CD4-positive, alpha-beta T cell treated with Interleukin-6 at 100 ng/mL for 8 hours (primary cell): ENCODE results near the gene CD48.
"Not testable (repeated sequence)": the region's sequence is repeated elsewhere in the genome, so short reads cannot be mapped to it uniquely, and the experiment has no call there.

Source experiments
- DNase-seq: peaks from one replicate; pipeline ENCODE4 v3.0.0-alpha.2; 2020; ENCODE audit warnings: mixed read lengths, low spot score

CD48 gene

GRCh38 chr1:160675641-160676410 lies 35.8 kb downstream of the CD48 start:
- DNase-seq: peak; percentile 79

GRCh38 chr1:160674415-160674814 lies 37.2 kb downstream of the CD48 start:
- DNase-seq: no peak

DNA sequence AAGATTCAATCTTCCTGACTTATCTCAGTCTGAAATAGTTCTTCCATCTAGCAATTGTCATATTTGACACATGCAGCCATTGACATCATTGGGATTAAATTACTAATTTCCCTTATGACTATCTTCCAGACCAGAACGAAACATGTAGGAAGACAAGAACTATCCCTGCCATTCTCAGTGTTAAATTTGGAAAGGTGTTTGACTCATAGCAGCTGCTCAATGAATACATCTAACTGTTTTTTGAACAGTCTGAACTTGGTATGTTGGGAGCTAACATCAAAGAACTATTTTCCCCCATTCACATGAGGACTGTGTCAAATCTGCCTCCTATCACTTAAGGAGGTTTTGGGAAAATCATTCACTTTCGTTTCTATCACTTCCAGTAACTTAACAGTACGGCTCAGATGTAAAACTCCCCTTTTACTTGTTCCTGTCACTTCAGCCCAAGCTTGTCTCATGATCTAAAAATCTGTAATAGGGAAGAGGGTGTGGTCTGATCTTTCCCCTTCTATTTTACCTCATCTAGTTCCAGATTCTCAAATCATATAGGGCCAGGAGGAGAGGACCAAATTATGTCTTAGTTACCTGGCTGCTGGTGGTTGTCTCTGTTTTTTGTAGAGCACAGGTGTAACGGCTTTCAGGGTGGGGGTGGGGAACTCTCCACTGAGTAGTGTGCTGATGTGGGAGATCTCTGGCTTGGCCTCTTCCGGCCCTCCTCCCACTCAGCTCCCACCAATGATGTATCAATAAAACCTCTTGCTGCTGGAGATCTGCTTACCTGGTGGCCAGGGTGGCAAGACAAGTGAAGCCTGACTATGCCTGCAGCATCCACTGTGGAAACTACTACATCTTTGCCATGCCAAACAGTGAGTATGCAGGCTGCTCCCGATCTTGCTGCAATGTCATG lies 38.6 kb downstream of the CD48 start:
- peak; percentile 43 for DNase-seq

DNA sequence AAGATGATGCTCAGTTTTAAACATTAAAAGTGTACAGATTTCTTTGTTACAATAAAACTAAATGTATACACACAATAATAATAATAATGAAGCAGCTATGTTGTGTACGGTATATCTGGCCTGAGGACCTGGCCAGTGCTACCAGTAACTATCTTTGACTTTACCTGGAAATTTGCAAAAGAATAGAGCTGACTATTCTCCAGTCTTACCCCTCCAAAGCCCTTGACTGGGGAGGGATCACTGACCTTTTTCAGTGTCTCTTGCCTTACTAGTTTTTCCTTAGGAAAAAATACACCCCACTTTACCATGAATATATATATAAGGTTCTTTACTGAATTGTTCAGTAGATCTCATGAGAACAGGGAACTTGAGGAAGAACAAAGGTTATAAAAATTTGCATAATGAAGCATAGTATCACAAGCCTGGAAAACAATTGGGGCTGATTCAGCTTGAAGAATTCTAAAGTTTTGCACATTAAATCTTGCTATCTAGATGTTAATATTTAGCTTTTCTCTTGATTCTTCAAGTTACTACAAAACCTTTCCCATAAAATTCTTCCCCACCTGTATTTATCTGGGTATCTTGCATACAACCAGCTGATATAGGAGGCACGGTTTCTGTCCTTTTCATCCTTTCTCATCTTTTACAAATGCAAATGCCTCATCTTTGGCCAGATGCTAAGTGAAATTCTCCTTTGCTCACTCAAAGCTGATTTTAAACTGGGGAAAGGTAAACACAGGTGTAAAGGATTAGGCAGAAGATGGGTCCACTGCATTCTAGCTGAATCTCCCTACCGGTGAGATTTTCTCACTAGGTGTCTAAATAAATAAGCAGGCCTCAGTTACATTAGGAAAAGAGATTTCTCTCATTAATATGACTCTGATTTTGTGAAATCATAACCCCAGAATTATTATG lies 39.8 kb downstream of the CD48 start:
- no peak for DNase-seq

DNA sequence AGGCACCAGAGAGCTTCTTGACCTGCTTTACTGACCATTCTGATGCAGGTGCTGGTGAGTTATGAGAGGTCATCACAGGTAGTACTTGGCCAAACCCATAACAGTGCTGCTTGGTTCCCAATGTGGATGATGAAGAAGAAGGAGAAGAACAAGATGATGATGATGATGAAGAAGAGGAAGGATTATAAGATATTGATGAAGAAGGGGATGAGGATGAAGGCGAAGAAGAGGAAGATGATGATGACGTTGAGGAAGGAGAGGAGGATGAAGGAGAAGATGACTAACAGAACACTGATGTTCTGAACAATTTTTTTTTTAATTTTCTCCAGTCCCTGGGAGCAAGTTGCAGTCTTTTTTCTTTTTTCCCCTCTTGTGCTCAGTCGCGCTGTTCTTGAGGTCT lies 40.9 kb downstream of the CD48 start:
- DNase-seq: no peak

GRCh38 chr1:160669802-160670201 lies 41.8 kb downstream of the CD48 start:
- DNase-seq: no peak

DNA sequence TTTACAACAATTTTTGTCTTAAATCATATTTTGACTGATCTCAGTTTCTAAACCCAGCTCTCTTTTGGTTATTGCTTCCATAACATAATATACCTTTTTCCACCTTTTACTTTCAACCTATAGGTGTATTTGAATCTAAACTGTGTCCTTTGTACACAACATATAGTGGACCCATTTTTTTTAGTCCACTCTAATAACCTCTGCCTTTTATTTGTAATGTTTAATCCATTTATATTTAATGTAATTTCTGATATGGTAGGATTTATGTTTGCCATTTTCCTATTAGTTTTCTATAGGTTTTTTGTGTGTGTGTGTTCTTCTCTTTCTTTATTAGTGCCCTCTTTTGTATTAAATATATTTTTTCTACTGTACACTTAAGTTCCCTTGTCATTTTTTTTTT lies 42.3 kb downstream of the CD48 start:
- no peak for DNase-seq

GRCh38 chr1:160667896-160668295 lies 43.7 kb downstream of the CD48 start:
- DNase-seq: no peak

- DNase-seq: no peak
Measured at GRCh38 chr1:160666079-160666442, 45.6 kb downstream of the CD48 start.

DNA sequence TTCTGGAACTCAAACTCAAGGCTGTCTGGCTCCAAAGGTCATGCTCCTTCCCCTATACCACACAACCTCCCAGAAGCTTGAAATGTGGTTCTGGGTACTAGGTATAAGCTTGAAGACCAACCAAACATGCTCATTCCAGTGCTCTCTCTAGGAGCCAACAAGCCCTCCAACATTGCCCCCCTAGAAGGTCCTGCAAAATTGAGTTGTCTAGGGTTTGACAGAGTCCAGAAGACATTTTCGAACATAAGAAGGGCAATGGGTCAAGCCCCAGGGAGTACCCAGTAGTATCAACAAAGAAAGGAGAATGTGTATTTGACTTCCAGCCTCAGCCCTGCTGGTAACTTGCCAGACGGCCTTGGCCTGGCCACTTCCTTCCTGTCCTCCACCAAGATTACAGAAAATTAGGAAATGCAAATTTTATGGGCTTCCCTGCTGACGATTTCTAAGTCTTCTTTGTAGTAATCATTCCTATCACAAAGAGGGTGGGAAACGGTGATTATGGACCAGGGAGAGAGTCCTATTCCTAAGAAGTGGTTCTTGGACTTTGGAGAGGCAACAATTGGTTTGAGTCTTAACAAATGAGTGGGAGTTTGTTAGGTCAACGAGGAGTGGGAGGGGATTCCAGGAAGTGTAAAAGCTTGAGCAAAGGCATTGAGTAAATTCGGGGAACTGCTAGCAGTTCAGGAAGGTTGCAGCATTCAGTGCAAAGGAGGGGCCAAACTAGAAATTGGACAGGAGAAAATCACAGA lies 46.1 kb downstream of the CD48 start:
- peak; percentile 29 for DNase-seq

DNA sequence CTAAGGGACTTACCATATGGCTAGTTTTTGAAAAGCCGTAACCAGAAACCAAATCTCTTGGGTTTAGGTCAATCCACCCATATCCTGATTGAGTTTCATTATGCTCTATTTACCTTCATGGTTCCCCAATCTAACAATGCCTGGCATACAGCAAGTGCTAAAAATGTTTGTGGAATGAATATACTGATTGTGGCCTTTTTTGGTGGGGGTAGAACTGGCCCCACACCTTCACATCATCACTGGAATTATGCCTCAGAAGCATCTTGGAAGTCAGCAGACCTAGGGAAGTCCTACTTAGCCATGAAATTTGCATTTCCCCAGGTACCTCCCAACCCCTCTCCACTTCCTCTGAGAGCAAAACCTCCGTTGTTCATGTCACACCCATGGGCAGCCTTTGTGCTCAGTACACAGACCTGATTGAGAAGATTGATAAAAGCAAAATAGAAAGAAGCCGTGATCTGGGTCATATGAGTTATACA lies 47.0 kb downstream of the CD48 start:
- DNase-seq: peak; percentile 49

- peak; percentile 5 for DNase-seq
Measured at GRCh38 chr1:160662910-160663309, 48.7 kb downstream of the CD48 start.

DNA sequence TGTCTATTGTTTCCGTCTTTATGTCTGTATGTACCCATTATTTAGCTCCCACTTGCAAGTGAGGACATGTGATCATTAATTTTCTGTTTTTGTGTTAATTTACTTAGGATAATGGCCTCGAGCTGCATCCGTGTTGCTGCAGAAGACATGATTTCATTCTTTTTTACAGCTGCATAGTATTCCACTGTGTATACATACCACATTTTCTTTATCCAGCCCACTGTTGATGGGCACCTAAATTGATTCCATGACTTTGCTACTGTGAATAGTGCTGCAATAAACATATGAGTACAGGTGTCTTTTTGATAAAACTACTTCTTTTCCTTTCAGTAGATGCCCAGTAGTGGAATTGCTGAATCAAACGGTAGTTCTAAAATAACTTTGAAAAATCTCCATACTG lies 52.1 kb downstream of the CD48 start:
- no peak for DNase-seq

GRCh38 chr1:160658814-160659193 lies 52.8 kb downstream of the CD48 start:
- no peak for DNase-seq

DNA sequence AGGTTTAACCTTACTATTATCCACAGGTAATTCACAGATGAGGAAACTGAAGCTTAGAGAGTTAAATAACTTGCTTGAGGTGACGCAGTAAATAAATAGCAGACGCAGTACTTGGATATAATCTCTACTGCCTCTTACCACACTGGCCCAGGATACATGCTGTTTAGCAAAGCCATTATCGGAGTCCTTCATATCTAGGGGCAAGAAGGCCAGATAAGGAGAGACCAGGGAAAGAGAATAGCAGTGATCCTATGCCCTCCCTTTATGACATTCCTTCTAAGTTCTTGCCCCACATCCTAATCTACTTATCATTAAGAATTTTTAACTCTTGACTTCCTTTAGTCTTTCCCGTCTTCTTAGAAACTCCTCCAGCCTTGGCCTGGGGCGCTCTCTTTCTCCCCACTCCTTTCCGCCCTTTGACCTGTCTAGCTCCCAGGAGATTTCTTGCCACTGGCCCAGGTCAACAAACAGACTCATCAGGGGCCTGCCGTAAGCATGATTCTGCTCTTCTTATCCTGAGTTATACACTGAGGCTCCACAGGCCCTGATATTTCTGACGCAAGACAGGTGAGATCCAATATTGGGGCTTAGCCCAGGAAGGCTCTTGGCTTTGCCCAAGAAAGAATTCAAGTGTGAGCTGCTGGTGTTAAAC lies 53.3 kb downstream of the CD48 start:
- DNase-seq: no peak

GRCh38 chr1:160657250-160657781 lies 54.3 kb downstream of the CD48 start:
- no peak for DNase-seq

DNA sequence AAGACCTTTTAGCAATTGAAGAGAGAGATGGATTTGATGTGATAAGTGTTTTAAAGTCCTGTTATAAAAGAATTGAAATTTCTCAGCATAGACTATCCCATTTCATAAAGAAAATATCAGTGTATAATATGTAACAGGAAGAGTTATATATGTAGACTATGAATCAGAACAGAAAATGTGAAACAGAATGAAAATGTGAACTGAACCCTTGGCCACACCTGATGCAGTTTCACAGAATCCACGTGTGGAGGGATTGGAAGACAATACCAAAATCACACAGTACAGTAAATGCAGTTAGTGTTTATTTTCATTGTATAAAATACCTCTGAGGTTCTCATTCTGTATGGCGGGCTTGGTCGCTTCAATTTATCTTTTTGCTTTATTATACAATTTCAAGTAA lies 54.9 kb downstream of the CD48 start:
- DNase-seq: no peak

DNA sequence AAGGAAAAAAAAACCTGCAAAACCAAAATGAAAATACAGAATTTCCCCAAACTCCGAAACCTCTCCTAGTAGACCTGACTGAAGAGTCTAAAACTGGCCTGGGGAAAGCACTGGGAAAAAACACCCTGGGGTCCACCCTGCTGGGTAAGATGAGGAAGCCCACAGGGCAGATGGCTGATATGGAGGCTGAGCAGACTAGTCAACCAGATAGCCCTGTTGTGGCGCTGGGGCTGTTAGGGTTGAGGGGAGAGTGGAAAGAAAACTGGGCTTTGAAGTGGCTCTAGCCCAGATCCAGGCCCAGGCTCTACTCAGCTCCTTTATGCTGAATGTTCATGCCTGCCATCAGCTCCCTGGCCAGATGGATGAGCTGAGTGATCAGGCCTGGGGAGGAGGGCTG lies 58.0 kb downstream of the CD48 start:
- DNase-seq: no peak

DNA sequence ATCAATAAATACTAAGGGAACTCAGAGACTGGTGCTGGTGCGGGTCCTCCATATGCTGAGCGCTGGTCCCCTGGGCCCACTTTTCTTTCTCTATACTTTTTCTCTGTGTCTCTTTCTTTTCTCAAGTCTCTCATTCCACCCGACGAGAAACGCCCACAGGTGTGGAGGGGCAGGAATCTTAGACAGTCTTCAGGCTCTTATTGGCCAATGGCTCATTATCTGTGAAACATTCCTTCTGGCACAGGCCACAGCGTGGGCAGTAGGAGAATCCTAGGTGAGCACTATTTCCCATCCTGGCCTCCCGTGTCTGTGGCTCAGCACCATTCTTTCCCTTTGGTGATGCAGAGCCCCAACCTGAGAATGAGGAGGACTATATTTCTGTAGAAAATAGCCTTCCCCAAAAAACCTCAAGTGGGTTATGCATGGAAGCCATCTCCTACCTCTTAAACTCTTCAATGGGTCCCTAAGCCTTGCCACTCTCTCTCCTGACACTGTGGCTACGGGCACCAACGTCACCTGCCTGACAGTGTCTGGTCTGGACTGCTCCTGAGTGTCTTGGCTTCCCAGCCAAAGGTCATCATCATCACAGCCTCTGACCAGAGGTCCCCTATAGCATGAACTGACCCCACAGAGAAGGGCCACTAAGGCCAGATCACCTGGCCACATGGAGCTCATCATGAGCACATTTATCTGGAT lies 58.5 kb downstream of the CD48 start:
- no peak for DNase-seq

DNA sequence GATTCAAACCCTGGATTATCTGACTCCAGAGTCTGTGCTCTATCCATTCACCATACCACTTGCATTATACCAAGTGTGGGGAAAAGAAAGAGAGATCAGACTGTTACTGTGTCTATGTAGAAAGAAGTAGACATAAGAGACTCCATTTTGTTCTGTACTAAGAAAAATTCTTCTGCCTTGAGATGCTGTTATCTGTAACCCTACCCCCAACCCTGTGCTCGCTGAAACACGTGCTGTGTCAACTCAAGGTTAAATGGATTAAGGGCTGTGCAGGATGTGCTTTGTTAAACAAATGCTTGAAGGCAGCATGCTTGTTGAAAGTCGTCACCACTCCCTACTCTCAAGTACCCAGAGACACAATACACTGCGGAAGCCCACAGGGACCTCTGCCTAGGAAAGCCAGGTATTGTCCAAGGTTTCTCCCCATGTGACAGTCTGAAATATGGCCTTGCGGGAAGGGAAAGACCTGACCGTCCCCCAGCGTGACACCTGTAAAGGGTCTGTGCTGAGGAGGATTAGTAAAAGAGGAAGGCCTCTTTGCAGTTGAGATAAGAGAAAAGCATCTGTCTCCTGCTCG lies 59.5 kb downstream of the CD48 start:
- DNase-seq: not testable (repeated sequence)
